ENCODE measurements around the gene NTM.

NTM gene

DNA sequence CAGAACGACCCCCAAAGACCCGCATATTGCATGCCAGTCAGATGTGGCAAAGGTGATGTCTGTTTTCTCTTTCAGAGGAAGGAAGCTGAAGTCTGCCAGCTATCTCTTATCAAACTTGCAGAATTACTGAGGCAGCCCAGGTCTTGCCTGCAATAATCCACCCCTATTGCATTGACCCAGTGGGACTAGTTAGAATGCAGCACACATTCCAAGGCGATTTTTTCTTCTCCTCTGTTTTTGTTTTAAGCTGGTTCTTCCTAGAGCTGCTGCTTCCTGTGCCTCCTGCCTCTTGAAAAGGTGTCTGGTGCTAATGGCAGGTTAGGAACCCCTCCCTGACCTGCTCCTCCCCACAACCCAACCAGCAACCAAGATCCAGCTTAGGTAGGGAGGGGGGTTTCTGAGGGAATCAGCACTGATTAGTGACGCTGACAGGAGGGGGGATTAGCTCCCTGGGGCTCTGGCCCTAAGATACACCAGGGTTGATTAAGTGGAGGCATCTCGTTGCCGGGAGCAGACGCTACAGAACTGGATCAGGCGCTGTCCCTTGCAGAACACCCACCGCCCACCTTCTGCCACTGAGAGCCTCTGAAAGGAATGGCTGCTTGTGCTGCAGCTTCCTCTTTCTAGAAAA is 2.8 kb downstream of the NTM start:
- no peaks in the 10 kb centered on the region for H3K27me3 ChIP-seq (ENCODE audit: insufficient read depth, low read length)

GRCh38 chr11:131373756-131374155 is 3.3 kb downstream of the NTM start:
- no peaks in the 10 kb centered on the region for H3F3A ChIP-seq (ENCODE audit: insufficient read depth, low read length)
- H3K9me3 ChIP-seq (ENCODE audit: low read length) = no peaks in the 10 kb centered on the region
- H3K4me1 ChIP-seq (ENCODE audit: insufficient read depth, low read length, severe bottlenecking) = no peaks in the 10 kb centered on the region
- no peak for TF ChIP-seq CTCF (IDR thresholded peaks at IDR 0.05; ENCODE audit: low read length)
- TF ChIP-seq EZH2 (IDR thresholded peaks at IDR 0.05; ENCODE audit: borderline replicate concordance, low read length) = no peak
- no peak overlapping the region for H3K9ac ChIP-seq (ENCODE audit: low read length)
- H2AFZ ChIP-seq (ENCODE audit: low read length) = no peak overlapping the region
- no peaks in the 10 kb centered on the region for H3K36me3 ChIP-seq (ENCODE audit: insufficient read depth, low read length)
- no peaks in the 10 kb centered on the region for H3K9me2 ChIP-seq (ENCODE audit: low read depth, low read length)
- no peaks in the 10 kb centered on the region for H3K79me2 ChIP-seq (ENCODE audit: insufficient read depth, low read length)
- no peak overlapping the region for H3K27ac ChIP-seq (ENCODE audit: low read depth, low read length, poor library complexity, severe bottlenecking)
- no peaks in the 10 kb centered on the region for H3K27me3 ChIP-seq (ENCODE audit: insufficient read depth, low read length)
- no peak overlapping the region for H3K4me2 ChIP-seq (ENCODE audit: low read length)
- H3K4me3 ChIP-seq (ENCODE audit: low read depth, low read length, poor library complexity, severe bottlenecking) = no peak overlapping the region
- H4K20me1 ChIP-seq (ENCODE audit: insufficient read depth, low read length) = no peaks in the 10 kb centered on the region

More for the DNA sequence above, 2.8 kb downstream of the NTM start:
- no peaks in the 10 kb centered on the region for H4K20me1 ChIP-seq (ENCODE audit: insufficient read depth, low read length)
- no peak overlapping the region for H2AFZ ChIP-seq (ENCODE audit: low read length)
- no peak overlapping the region for H3K27ac ChIP-seq (ENCODE audit: low read depth, low read length, poor library complexity, severe bottlenecking)
- H3K4me3 ChIP-seq (ENCODE audit: low read depth, low read length, poor library complexity, severe bottlenecking) = no peak overlapping the region
- no peak overlapping the region for H3K9ac ChIP-seq (ENCODE audit: low read length)
- no peaks in the 10 kb centered on the region for H3K79me2 ChIP-seq (ENCODE audit: insufficient read depth, low read length)
- H3K9me2 ChIP-seq (ENCODE audit: low read depth, low read length) = no peaks in the 10 kb centered on the region
- TF ChIP-seq CTCF (IDR thresholded peaks at IDR 0.05; ENCODE audit: low read length) (no peak), EZH2 (IDR thresholded peaks at IDR 0.05; ENCODE audit: borderline replicate concordance, low read length) (no peak)
- no peak overlapping the region for H3K4me2 ChIP-seq (ENCODE audit: low read length)
- no peaks in the 10 kb centered on the region for H3K4me1 ChIP-seq (ENCODE audit: insufficient read depth, low read length, severe bottlenecking)
- H3K9me3 ChIP-seq (ENCODE audit: low read length) = no peaks in the 10 kb centered on the region
- no peaks in the 10 kb centered on the region for H3K36me3 ChIP-seq (ENCODE audit: insufficient read depth, low read length)
- H3F3A ChIP-seq (ENCODE audit: insufficient read depth, low read length) = no peaks in the 10 kb centered on the region

GRCh38 chr11:131375421-131375820 is 5.0 kb downstream of the NTM start:
- Histone ChIP-seq H3K36me3 (ENCODE audit: insufficient read depth, low read length) (no peaks in the 10 kb centered on the region), H3K4me1 (ENCODE audit: insufficient read depth, low read length, severe bottlenecking) (no peaks in the 10 kb centered on the region), H3K9me3 (ENCODE audit: low read length) (no peaks in the 10 kb centered on the region), H4K20me1 (ENCODE audit: insufficient read depth, low read length) (no peaks in the 10 kb centered on the region), H3K27ac (ENCODE audit: low read depth, low read length, poor library complexity, severe bottlenecking) (no peak overlapping the region), H3K27me3 (ENCODE audit: insufficient read depth, low read length) (no peaks in the 10 kb centered on the region), H3K9ac (ENCODE audit: low read length) (no peak overlapping the region), H3F3A (ENCODE audit: insufficient read depth, low read length) (no peaks in the 10 kb centered on the region), H3K9me2 (ENCODE audit: low read depth, low read length) (no peaks in the 10 kb centered on the region), H3K4me3 (ENCODE audit: low read depth, low read length, poor library complexity, severe bottlenecking) (no peak overlapping the region), H3K79me2 (ENCODE audit: insufficient read depth, low read length) (no peaks in the 10 kb centered on the region), H3K4me2 (ENCODE audit: low read length) (no peak overlapping the region), H2AFZ (ENCODE audit: low read length) (no peak overlapping the region)
- TF ChIP-seq EZH2 (IDR thresholded peaks at IDR 0.05; ENCODE audit: borderline replicate concordance, low read length) (no peak), CTCF (IDR thresholded peaks at IDR 0.05; ENCODE audit: low read length) (no peak)

All from OCI-LY1 (cell line).